ENCODE results near the gene EPHA3. TPM values are rescaled to one million over a fixed set of nuclear protein-coding genes. Genes with fewer than 3 reads are reported as not detected.

The EPHA3 gene
- total and polyA plus RNA-seq, 11 donors, result 1.0 to 9.4 (median 3.5) TPM

DNA sequence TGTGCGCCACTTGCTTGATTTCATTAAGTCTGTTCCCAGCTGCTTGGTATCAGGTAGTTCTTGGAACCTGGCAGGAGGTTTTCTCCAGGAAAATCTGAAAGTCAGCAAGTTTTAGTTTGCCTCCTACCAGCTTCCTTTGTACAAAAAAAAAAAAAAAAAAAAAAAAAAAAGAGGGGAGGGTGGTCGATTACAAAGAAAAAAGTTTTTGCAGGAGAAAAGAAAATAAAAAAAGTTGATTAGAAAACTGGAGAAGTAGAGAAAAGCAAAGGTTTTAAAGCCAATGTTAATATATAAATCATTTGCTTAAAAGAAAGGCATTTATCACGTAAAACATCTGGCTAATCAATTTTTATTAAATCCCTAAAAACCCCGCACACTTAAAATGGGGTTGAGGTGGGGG, 5.9 kb downstream of the EPHA3 start:
- no peaks in the 10 kb centered on the region for H3K9me3 ChIP-seq
- H3K27me3 ChIP-seq, result peaks cover 0 to 5% (median 0%) of the 10 kb centered on the region in 9 donors
- H3K36me3 ChIP-seq, result no peaks in the 10 kb centered on the region
- peak overlapping the region in 5 of 12 donors; percentile 54 to 66 (median 59) for H3K4me3 ChIP-seq
- H3K27ac ChIP-seq, result peak overlapping the region in 4 of 12 donors; percentile 61 to 74 (median 62)
- DNase-seq, result no peak
- no peak for ATAC-seq
- WGBS, 4 donors, result 71 to 82% (median 76%) methylated on average over 4 of the region's 4 CpGs
- intact Hi-C loops (cut with DNase I), result loop anchor here in 4 of 10 donors (5.0 to 10.0 kb wide), 4 partner anchors 111 to 911 kb away; no protein-coding TSS in a partner anchor
- H3K4me1 ChIP-seq, result peaks cover 0 to 9% (median 0%) of the 10 kb centered on the region in 12 donors
- TF ChIP-seq POLR2A (IDR thresholded peaks at IDR 0.05), result no peak
- TF ChIP-seq, protein P1, sequence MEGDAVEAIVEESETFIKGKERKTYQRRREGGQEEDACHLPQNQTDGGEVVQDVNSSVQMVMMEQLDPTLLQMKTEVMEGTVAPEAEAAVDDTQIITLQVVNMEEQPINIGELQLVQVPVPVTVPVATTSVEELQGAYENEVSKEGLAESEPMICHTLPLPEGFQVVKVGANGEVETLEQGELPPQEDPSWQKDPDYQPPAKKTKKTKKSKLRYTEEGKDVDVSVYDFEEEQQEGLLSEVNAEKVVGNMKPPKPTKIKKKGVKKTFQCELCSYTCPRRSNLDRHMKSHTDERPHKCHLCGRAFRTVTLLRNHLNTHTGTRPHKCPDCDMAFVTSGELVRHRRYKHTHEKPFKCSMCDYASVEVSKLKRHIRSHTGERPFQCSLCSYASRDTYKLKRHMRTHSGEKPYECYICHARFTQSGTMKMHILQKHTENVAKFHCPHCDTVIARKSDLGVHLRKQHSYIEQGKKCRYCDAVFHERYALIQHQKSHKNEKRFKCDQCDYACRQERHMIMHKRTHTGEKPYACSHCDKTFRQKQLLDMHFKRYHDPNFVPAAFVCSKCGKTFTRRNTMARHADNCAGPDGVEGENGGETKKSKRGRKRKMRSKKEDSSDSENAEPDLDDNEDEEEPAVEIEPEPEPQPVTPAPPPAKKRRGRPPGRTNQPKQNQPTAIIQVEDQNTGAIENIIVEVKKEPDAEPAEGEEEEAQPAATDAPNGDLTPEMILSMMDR (IDR thresholded peaks at IDR 0.05), result no peak

DNA sequence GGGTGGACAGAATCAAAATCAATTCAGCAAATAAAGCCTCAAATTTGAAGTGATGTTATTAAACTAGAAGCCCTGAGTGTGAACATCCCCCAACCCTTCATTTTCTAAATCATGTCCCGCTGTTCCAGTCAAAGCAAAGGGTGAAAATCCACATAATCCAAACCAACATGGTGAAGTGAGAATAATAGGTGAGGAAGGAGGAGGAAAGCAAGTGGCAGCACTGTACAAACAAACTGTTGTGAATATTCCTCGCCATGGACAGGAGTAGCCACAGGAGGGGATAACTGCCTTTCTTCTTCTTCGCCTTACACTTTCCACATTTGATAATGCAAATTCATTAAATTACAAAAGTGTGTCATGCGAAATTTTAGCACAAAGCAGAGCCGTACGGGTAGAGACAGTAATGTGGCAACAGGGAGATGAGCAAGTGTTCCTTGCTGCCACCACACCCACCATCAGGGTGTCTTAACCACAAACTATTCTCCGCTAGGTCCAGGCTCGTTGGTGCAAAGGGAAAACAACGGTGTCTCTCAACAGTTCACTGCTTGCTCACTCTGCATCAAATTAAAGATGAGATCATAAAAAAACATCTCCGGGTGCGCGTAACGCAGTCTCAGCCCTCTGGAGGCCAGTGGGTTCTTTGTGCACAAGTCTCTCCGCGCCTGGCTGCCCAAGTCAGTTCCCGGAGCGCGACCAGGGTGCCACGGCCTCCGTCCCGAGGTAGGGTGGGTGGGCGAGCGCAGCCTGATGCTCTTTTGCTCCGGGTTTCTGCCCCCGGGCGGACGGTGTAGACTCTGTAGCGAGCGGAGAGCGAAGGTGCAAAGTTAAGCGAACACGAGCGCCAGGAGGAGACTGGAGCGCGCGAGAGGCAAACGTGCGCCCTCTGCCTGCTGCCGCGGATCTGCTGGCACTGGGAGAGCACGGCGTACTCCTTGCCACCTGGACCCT, 6.7 kb downstream of the EPHA3 start:
- intact Hi-C loops (cut with DNase I), result loop anchor here in 5 of 10 donors (2.0 to 10.0 kb wide), 5 partner anchors 111 to 912 kb away; no protein-coding TSS in a partner anchor
- 4 to 8% (median 6%) methylated on average over 24 to 42 of the region's 42 CpGs for whole genome bisulfite sequencing, 4 donors
- DNase-seq (peak; percentile 67 to 77 (median 70)), ATAC-seq (peak; percentile 87 to 99 (median 97))
- Histone ChIP-seq H3K4me1 (peaks cover 0 to 9% (median 0%) of the 10 kb centered on the region in 12 donors), H3K36me3 (no peaks in the 10 kb centered on the region), H3K4me3 (peak overlapping the region in 11 of 12 donors; percentile 33 to 66 (median 55)), H3K27me3 (peaks cover 0 to 4% (median 0%) of the 10 kb centered on the region in 9 donors), H3K9me3 (no peaks in the 10 kb centered on the region), H3K27ac (peak overlapping the region in 10 of 12 donors; percentile 20 to 74 (median 61))
- no peak for TF ChIP-seq POLR2A (IDR thresholded peaks at IDR 0.05)
- TF ChIP-seq, protein P1 (IDR thresholded peaks at IDR 0.05), result peak; percentile 47 to 82 (median 66)

DNA sequence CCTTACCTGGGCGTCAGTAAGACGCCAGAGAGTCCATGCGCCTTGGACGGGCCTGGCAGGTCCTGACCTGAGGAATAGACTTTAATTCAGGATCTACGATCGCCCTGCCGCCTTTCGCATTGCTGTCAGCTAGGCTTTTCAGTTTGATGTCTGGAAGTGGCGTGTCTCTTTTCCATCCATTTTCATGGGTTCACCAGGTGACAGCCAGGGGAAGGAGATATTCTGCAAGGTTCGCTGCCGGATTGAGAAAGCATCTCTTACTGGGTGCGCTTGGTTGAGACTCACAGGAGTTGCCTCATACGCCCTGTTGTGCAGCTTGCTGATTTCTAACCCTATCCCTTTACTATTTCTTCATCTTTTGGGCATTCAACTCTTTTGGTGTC, 7.4 kb downstream of the EPHA3 start:
- no peak for TF ChIP-seq POLR2A (IDR thresholded peaks at IDR 0.05)
- TF ChIP-seq, protein P1 (IDR thresholded peaks at IDR 0.05), result no peak
- no peaks in the 10 kb centered on the region for H3K36me3 ChIP-seq
- peaks cover 0 to 1% (median 0%) of the 10 kb centered on the region in 9 donors for H3K27me3 ChIP-seq
- H3K4me1 ChIP-seq, result peaks cover 0 to 12% (median 0%) of the 10 kb centered on the region in 12 donors
- intact Hi-C loops (cut with DNase I), result loop anchor here in 5 of 10 donors (2.0 to 10.0 kb wide), 5 partner anchors 110 to 913 kb away; no protein-coding TSS in a partner anchor
- no peaks in the 10 kb centered on the region for H3K9me3 ChIP-seq
- H3K4me3 ChIP-seq, result peak overlapping the region in 11 of 12 donors; percentile 33 to 66 (median 55)
- DNase-seq (no peak), ATAC-seq (peak in 3 of 4 donors; percentile 6 to 53 (median 11))
- WGBS, 4 donors, result 22 to 34% (median 28%) methylated on average over 9 to 13 of the region's 13 CpGs
- H3K27ac ChIP-seq, result peak overlapping the region in 10 of 12 donors; percentile 20 to 74 (median 58)

DNA sequence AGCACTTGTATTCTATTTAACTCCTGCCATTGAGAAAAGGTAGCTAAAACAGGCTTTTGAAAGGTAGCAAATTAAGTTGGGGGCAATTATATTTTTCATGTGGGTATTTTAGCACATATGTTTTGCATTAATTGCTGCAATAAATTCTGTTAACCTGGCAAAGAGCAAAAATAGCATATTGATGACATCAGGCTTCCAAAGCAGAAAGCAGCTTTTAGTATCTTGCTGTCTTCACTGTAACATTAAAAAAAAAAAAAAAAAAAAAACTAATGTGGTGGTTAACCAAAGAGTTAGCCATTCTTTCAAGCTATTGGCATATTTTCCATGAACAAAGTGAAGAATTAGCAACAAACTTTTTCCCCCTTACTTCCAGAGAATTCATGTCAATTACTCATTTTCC, 9.1 kb downstream of the EPHA3 start:
- Histone ChIP-seq H3K36me3 (no peaks in the 10 kb centered on the region), H3K27me3 (no peaks in the 10 kb centered on the region), H3K4me1 (peaks cover 0 to 15% (median 0%) of the 10 kb centered on the region in 12 donors), H3K9me3 (no peaks in the 10 kb centered on the region), H3K4me3 (no peak overlapping the region), H3K27ac (peak overlapping the region in 1 of 12 donors; percentile 19)
- intact Hi-C loops (cut with DNase I), result loop anchor here in 2 of 10 donors (10.0 kb wide), 2 partner anchors 108 to 912 kb away; no protein-coding TSS in a partner anchor
- no peak for TF ChIP-seq POLR2A (IDR thresholded peaks at IDR 0.05)
- no peak for DNase-seq
- ATAC-seq, result no peak
